ENCODE measurements around the gene SRSF4. TPM values are rescaled to one million over a fixed set of nuclear protein-coding genes. Genes with fewer than 3 reads are reported as not detected.
"Not testable (repeated sequence)": the region's sequence is repeated elsewhere in the genome, so short reads cannot be mapped to it uniquely, and the experiment has no call there.

SRSF4 gene
- 100 to 1,000 TPM; 115 to 141 (median 127) TPM for polyA plus RNA-seq (ENCODE audit: insufficient read length in 3 of 3)
- long read RNA-seq, donor 1, transcript SRSF4-201 (6 exons, 2,387 nt), result major isoform, 41 of 44 reads
- long read RNA-seq, donor 1, partial matches to known transcripts, result 0 of 44 reads
- long read RNA-seq, donor 1, other reads (novel, unspliced or antisense), result 0 of 44 reads
- long read RNA-seq, donor 2, transcript SRSF4-201 (6 exons, 2,387 nt), result major isoform, 53 of 62 reads
- long read RNA-seq, donor 2, partial matches to known transcripts, result 0 of 62 reads
- long read RNA-seq, donor 2, other reads (novel, unspliced or antisense), result 5 of 62 reads
- long read RNA-seq, donor 3, transcript SRSF4-201 (6 exons, 2,387 nt), result major isoform, 37 of 40 reads
- long read RNA-seq, donor 3, partial matches to known transcripts, result 0 of 40 reads
- long read RNA-seq, donor 3, other reads (novel, unspliced or antisense), result 0 of 40 reads
- long read RNA-seq, donor 4, transcript SRSF4-201 (6 exons, 2,387 nt), result major isoform, 28 of 38 reads
- long read RNA-seq, donor 4, partial matches to known transcripts, result 5 of 38 reads
- long read RNA-seq, donor 4, other reads (novel, unspliced or antisense), result 0 of 38 reads
- long read RNA-seq, donor 5, transcript SRSF4-201 (6 exons, 2,387 nt), result major isoform, 21 of 21 reads
- long read RNA-seq, donor 5, partial matches to known transcripts, result 0 of 21 reads
- long read RNA-seq, donor 5, other reads (novel, unspliced or antisense), result 0 of 21 reads
- long read RNA-seq, donor 6, transcript SRSF4-201 (6 exons, 2,387 nt), result major isoform, 35 of 46 reads
- long read RNA-seq, donor 6, transcript SRSF4-202 (5 exons, 1,264 nt), result minor isoform, 5 of 46 reads
- long read RNA-seq, donor 6, partial matches to known transcripts, result 6 of 46 reads
- long read RNA-seq, donor 6, other reads (novel, unspliced or antisense), result 0 of 46 reads
- long read RNA-seq, donor 7, transcript SRSF4-201 (6 exons, 2,387 nt), result major isoform, 50 of 58 reads
- long read RNA-seq, donor 7, partial matches to known transcripts, result 5 of 58 reads
- long read RNA-seq, donor 7, other reads (novel, unspliced or antisense), result 0 of 58 reads
- long read RNA-seq, donor 8, transcript SRSF4-201 (6 exons, 2,387 nt), result major isoform, 21 of 21 reads
- long read RNA-seq, donor 8, partial matches to known transcripts, result 0 of 21 reads
- long read RNA-seq, donor 8, other reads (novel, unspliced or antisense), result 0 of 21 reads
- long read RNA-seq, donor 9, transcript SRSF4-201 (6 exons, 2,387 nt), result major isoform, 39 of 46 reads
- long read RNA-seq, donor 9, partial matches to known transcripts, result 5 of 46 reads
- long read RNA-seq, donor 9, other reads (novel, unspliced or antisense), result 0 of 46 reads
- long read RNA-seq, donor 10, transcript SRSF4-201 (6 exons, 2,387 nt), result major isoform, 36 of 38 reads
- long read RNA-seq, donor 10, partial matches to known transcripts, result 0 of 38 reads
- long read RNA-seq, donor 10, other reads (novel, unspliced or antisense), result 0 of 38 reads
- long read RNA-seq, donor 11, transcript SRSF4-201 (6 exons, 2,387 nt), result major isoform, 31 of 31 reads
- long read RNA-seq, donor 11, partial matches to known transcripts, result 0 of 31 reads
- long read RNA-seq, donor 11, other reads (novel, unspliced or antisense), result 0 of 31 reads
- long read RNA-seq, donor 12, transcript SRSF4-201 (6 exons, 2,387 nt), result major isoform, 64 of 69 reads
- long read RNA-seq, donor 12, partial matches to known transcripts, result 0 of 69 reads
- long read RNA-seq, donor 12, other reads (novel, unspliced or antisense), result 0 of 69 reads
- long read RNA-seq, donor 13, transcript SRSF4-201 (6 exons, 2,387 nt), result major isoform, 23 of 60 reads
- long read RNA-seq, donor 13, partial matches to known transcripts, result 35 of 60 reads
- long read RNA-seq, donor 13, other reads (novel, unspliced or antisense), result 0 of 60 reads
- long read RNA-seq, donor 14, result 0 reads
- long read RNA-seq, donor 15, transcript SRSF4-202 (5 exons, 1,264 nt), result minor isoform, 5 of 54 reads
- long read RNA-seq, donor 15, transcript SRSF4-201 (6 exons, 2,387 nt), result major isoform, 40 of 54 reads
- long read RNA-seq, donor 15, partial matches to known transcripts, result 7 of 54 reads
- long read RNA-seq, donor 15, other reads (novel, unspliced or antisense), result 0 of 54 reads
- long read RNA-seq, donor 16, transcript SRSF4-201 (6 exons, 2,387 nt), result major isoform, 45 of 61 reads
- long read RNA-seq, donor 16, partial matches to known transcripts, result 14 of 61 reads
- long read RNA-seq, donor 16, other reads (novel, unspliced or antisense), result 0 of 61 reads

GRCh38 chr1:29181413-29182225 lies at the start of gene SRSF4:
SRSF4 (minus strand) TSS chr1:29181900; CDS start chr1:29181752, 148 bp downstream.
- DNase-seq, result peak; percentile 98

GRCh38 chr1:29230553-29231378 lies 49.1 kb upstream of the SRSF4 start, which contains the start of gene MECR:
MECR (minus strand) TSS chr1:29230934; CDS start chr1:29230906, 28 bp downstream.
- peak; percentile 93 for DNase-seq

GRCh38 chr1:29230204-29230552 lies 48.5 kb upstream of the SRSF4 start:
- no peak for DNase-seq

GRCh38 chr1:29227511-29227910 lies 45.8 kb upstream of the SRSF4 start:
- no peak for DNase-seq

GRCh38 chr1:29225361-29225760 lies 43.7 kb upstream of the SRSF4 start:
- DNase-seq, result no peak

- no peak for DNase-seq
Observed at GRCh38 chr1:29224356-29224837, 42.7 kb upstream of the SRSF4 start.

GRCh38 chr1:29223521-29223920 lies 41.8 kb upstream of the SRSF4 start:
- no peak for DNase-seq

GRCh38 chr1:29222686-29223085 lies 41.0 kb upstream of the SRSF4 start:
- no peak for DNase-seq

- not testable (repeated sequence) for DNase-seq
Observed at GRCh38 chr1:29222260-29222659, 40.6 kb upstream of the SRSF4 start.

GRCh38 chr1:29221296-29221695 lies 39.6 kb upstream of the SRSF4 start:
- DNase-seq, result no peak

GRCh38 chr1:29218223-29218622 lies 36.5 kb upstream of the SRSF4 start:
- no peak for DNase-seq

- no peak for DNase-seq
Observed at GRCh38 chr1:29217633-29218032, 35.9 kb upstream of the SRSF4 start.

- no peak for DNase-seq
Observed at GRCh38 chr1:29213055-29213454, 31.4 kb upstream of the SRSF4 start.

- no peak for DNase-seq
Observed at GRCh38 chr1:29211086-29212030, 29.7 kb upstream of the SRSF4 start.

- DNase-seq, result no peak
Observed at GRCh38 chr1:29210278-29211085, 28.8 kb upstream of the SRSF4 start.

GRCh38 chr1:29209173-29209572 lies 27.5 kb upstream of the SRSF4 start:
- no peak for DNase-seq
